Trophoblast cell (in vitro differentiated cells and primary cell): ENCODE measurements around the gene RGL1.

Experiments used
- DNase-seq, 2 donors: peaks; one replicate each; pipeline ENCODE4 v3.0.0-alpha.2; 2016
- H2AFZ ChIP-seq: 2 replicates; pipeline ENCODE4 v1.6.1; 2013; ENCODE audit warnings: low read length, moderate library complexity, mild to moderate bottlenecking; ENCODE audit not compliant: insufficient read depth, poor library complexity
- H2AK5ac ChIP-seq: 2 replicates; pipeline ENCODE4 v1.6.1; 2013; ENCODE audit warnings: mild to moderate bottlenecking, low read length
- H2BK120ac ChIP-seq: 2 replicates; pipeline ENCODE4 v1.6.1; 2013; ENCODE audit warnings: low read length, mild to moderate bottlenecking, moderate library complexity; ENCODE audit not compliant: insufficient read depth, poor library complexity
- H2BK12ac ChIP-seq: 2 replicates; pipeline ENCODE4 v1.6.1; 2013; ENCODE audit warnings: mild to moderate bottlenecking, low read length, moderate library complexity
- H2BK5ac ChIP-seq: 2 replicates; pipeline ENCODE4 v1.6.1; 2013; ENCODE audit warnings: low read length, low read depth, moderate library complexity, mild to moderate bottlenecking; ENCODE audit not compliant: poor library complexity
- H3K14ac ChIP-seq: 2 replicates; pipeline ENCODE4 v1.6.1; 2013; ENCODE audit warnings: mild to moderate bottlenecking, low read length
- H3K18ac ChIP-seq: 2 replicates; pipeline ENCODE4 v1.6.1; 2013; ENCODE audit warnings: mild to moderate bottlenecking, low read length
- H3K23ac ChIP-seq: 2 replicates; pipeline ENCODE4 v1.6.1; 2013; ENCODE audit warnings: low read length
- H3K27ac ChIP-seq: 2 replicates; pipeline ENCODE4 v1.5.1; 2013; ENCODE audit warnings: low read depth, mild to moderate bottlenecking, inconsistent platforms, low read length, moderate library complexity
- H3K27me3 ChIP-seq: 2 replicates; pipeline ENCODE4 v1.6.1; 2013; ENCODE audit warnings: inconsistent platforms, mild to moderate bottlenecking, low read length, moderate library complexity; ENCODE audit not compliant: insufficient read depth
- H3K36me3 ChIP-seq, 2 experiments: 1 replicate in 1 of 2; 2 replicates in 1 of 2; pipeline ENCODE4 v1.6.1; 2013; ENCODE audit warnings: low read length in 2 of 2, mild to moderate bottlenecking in 2 of 2, moderate library complexity in 1 of 2; ENCODE audit not compliant: insufficient read depth in 2 of 2, control insufficient read depth in 1 of 2
- H3K4ac ChIP-seq: 2 replicates; pipeline ENCODE4 v1.6.1; 2013; ENCODE audit warnings: low read depth, mild to moderate bottlenecking, low read length, moderate library complexity
- H3K4me1 ChIP-seq, 2 experiments: 1 replicate in 1 of 2; 2 replicates in 1 of 2; pipeline ENCODE4 v1.6.1; 2013; ENCODE audit warnings: low read length in 2 of 2, mild to moderate bottlenecking in 2 of 2, moderate library complexity in 1 of 2; ENCODE audit not compliant: insufficient read depth in 2 of 2, control insufficient read depth in 1 of 2
- H3K4me2 ChIP-seq: 2 replicates; pipeline ENCODE4 v1.6.1; 2013; ENCODE audit warnings: inconsistent platforms, mild to moderate bottlenecking, low read length, moderate library complexity
- H3K4me3 ChIP-seq: 2 replicates; pipeline ENCODE4 v1.5.1; 2013; ENCODE audit warnings: mild to moderate bottlenecking, low read depth, low read length, inconsistent platforms
- H3K79me1 ChIP-seq: one replicate; pipeline ENCODE4 v1.6.1; 2013; ENCODE audit warnings: low read length
- H3K79me2 ChIP-seq: 2 replicates; pipeline ENCODE4 v1.6.1; 2013; ENCODE audit warnings: low read length, mild to moderate bottlenecking; ENCODE audit not compliant: control insufficient read depth, insufficient read depth, poor library complexity
- H3K9ac ChIP-seq: 2 replicates; pipeline ENCODE4 v1.6.1; 2013; ENCODE audit warnings: mild to moderate bottlenecking, low read length
- H3K9me3 ChIP-seq: 2 replicates; pipeline ENCODE4 v1.6.1; 2013; ENCODE audit warnings: low read depth, mild to moderate bottlenecking, control low read depth, inconsistent platforms, low read length; ENCODE audit not compliant: insufficient read depth
- H4K12ac ChIP-seq: 2 replicates; pipeline ENCODE4 v1.6.1; 2013; ENCODE audit warnings: low read depth, mild to moderate bottlenecking, low read length, moderate library complexity
- H4K8ac ChIP-seq: 2 replicates; pipeline ENCODE4 v1.6.1; 2013; ENCODE audit warnings: low read depth, mild to moderate bottlenecking, low read length, moderate library complexity
- H4K91ac ChIP-seq: one replicate; pipeline ENCODE4 v1.6.1; 2013; ENCODE audit warnings: low read depth, mild to moderate bottlenecking, low read length, moderate library complexity
- WGBS: extraction: QIAGEN DNeasy Blood & Tissue Kit; methylation state at CpG from one replicate; pipeline ENCODE4 v1.1.7; 2013; ENCODE audit warnings: missing lambda C conversion rate; ENCODE audit not compliant: insufficient read length, insufficient coverage; ENCODE audit errors: extremely low coverage; 5-methylcytosine and 5-hydroxymethylcytosine counted together

The RGL1 gene

GRCh38 chr1:183910845-183911244 is 105.9 kb downstream of the RGL1 start:
- no CpG with 5 or more reads among the region's 4 CpGs for WGBS

GRCh38 chr1:183911285-183911684 is 106.4 kb downstream of the RGL1 start:
- H3K4me3 ChIP-seq, result no peak overlapping the region
- no peaks in the 10 kb centered on the region for H3K27me3 ChIP-seq
- H2BK120ac ChIP-seq, result no peak overlapping the region
- H3K9ac ChIP-seq, result no peak overlapping the region
- no peak overlapping the region for H3K14ac ChIP-seq
- no peaks in the 10 kb centered on the region for H3K79me2 ChIP-seq
- H3K4me2 ChIP-seq, result no peak overlapping the region
- no peak overlapping the region for H2AK5ac ChIP-seq
- H2BK5ac ChIP-seq, result no peak overlapping the region
- H3K18ac ChIP-seq, result no peak overlapping the region
- H3K9me3 ChIP-seq, result peaks cover 2% of the 10 kb centered on the region
- no CpG with 5 or more reads among the region's 2 CpGs for WGBS
- H3K36me3 ChIP-seq, result peaks cover 3 to 13% of the 10 kb centered on the region in 2 experiments
- no peak overlapping the region for H3K23ac ChIP-seq
- no peak overlapping the region for H3K4ac ChIP-seq
- no peaks in the 10 kb centered on the region for H3K79me1 ChIP-seq
- no peak overlapping the region for H3K27ac ChIP-seq
- no peak overlapping the region for H4K12ac ChIP-seq
- DNase-seq, result no peak
- H4K8ac ChIP-seq, result no peak overlapping the region
- no peak overlapping the region for H2BK12ac ChIP-seq
- H3K4me1 ChIP-seq, result no peaks in the 10 kb centered on the region
- H2AFZ ChIP-seq, result no peak overlapping the region
- H4K91ac ChIP-seq, result no peak overlapping the region

More at GRCh38 chr1:183910845-183911244, 105.9 kb downstream of the RGL1 start:
- Histone ChIP-seq H3K4me1 (no peaks in the 10 kb centered on the region), H2AK5ac (no peak overlapping the region), H3K79me2 (no peaks in the 10 kb centered on the region), H2AFZ (no peak overlapping the region), H3K4me2 (no peak overlapping the region), H3K27ac (no peak overlapping the region), H3K23ac (no peak overlapping the region), H3K14ac (no peak overlapping the region), H3K79me1 (no peaks in the 10 kb centered on the region), H3K9ac (no peak overlapping the region), H2BK5ac (no peak overlapping the region), H2BK12ac (no peak overlapping the region), H4K8ac (no peak overlapping the region), H3K9me3 (peaks cover 2% of the 10 kb centered on the region), H3K4ac (no peak overlapping the region), H2BK120ac (no peak overlapping the region), H4K12ac (no peak overlapping the region), H3K36me3 (peaks cover 3 to 13% of the 10 kb centered on the region in 2 experiments), H3K4me3 (no peak overlapping the region), H4K91ac (no peak overlapping the region), H3K18ac (no peak overlapping the region), H3K27me3 (no peaks in the 10 kb centered on the region)
- DNase-seq, result no peak

GRCh38 chr1:183912265-183912886 is 107.5 kb downstream of the RGL1 start:
- no peak overlapping the region for H2BK5ac ChIP-seq
- no peak overlapping the region for H3K9ac ChIP-seq
- no peaks in the 10 kb centered on the region for H3K79me1 ChIP-seq
- H3K4ac ChIP-seq, result no peak overlapping the region
- H4K8ac ChIP-seq, result no peak overlapping the region
- H3K36me3 ChIP-seq, result peaks cover 3 to 15% of the 10 kb centered on the region in 2 experiments
- peaks cover 2% of the 10 kb centered on the region for H3K9me3 ChIP-seq
- no peak overlapping the region for H2AFZ ChIP-seq
- no peak overlapping the region for H3K27ac ChIP-seq
- H4K91ac ChIP-seq, result no peak overlapping the region
- H3K27me3 ChIP-seq, result no peaks in the 10 kb centered on the region
- DNase-seq, result no peak
- no peak overlapping the region for H3K14ac ChIP-seq
- no peak overlapping the region for H2AK5ac ChIP-seq
- H2BK120ac ChIP-seq, result no peak overlapping the region
- H3K4me3 ChIP-seq, result no peak overlapping the region
- no peak overlapping the region for H4K12ac ChIP-seq
- no CpG with 5 or more reads among the region's 5 CpGs for WGBS
- H3K4me1 ChIP-seq, result no peaks in the 10 kb centered on the region
- no peak overlapping the region for H3K18ac ChIP-seq
- no peaks in the 10 kb centered on the region for H3K79me2 ChIP-seq
- no peak overlapping the region for H3K4me2 ChIP-seq
- no peak overlapping the region for H3K23ac ChIP-seq
- no peak overlapping the region for H2BK12ac ChIP-seq

GRCh38 chr1:183913567-183913993 is 108.7 kb downstream of the RGL1 start:
- H2BK120ac ChIP-seq, result no peak overlapping the region
- H2AK5ac ChIP-seq, result no peak overlapping the region
- H4K8ac ChIP-seq, result no peak overlapping the region
- H3K9me3 ChIP-seq, result peaks cover 2% of the 10 kb centered on the region
- no peak overlapping the region for H3K18ac ChIP-seq
- peaks cover 2 to 7% of the 10 kb centered on the region in 2 experiments for H3K36me3 ChIP-seq
- no peak overlapping the region for H3K4ac ChIP-seq
- H3K23ac ChIP-seq, result no peak overlapping the region
- no peaks in the 10 kb centered on the region for H3K4me1 ChIP-seq
- no peaks in the 10 kb centered on the region for H3K79me2 ChIP-seq
- H3K4me3 ChIP-seq, result no peak overlapping the region
- H3K9ac ChIP-seq, result no peak overlapping the region
- no peak overlapping the region for H4K12ac ChIP-seq
- no peak overlapping the region for H3K27ac ChIP-seq
- no peak for DNase-seq
- no CpG with 5 or more reads among the region's 3 CpGs for WGBS
- no peak overlapping the region for H2AFZ ChIP-seq
- H2BK5ac ChIP-seq, result no peak overlapping the region
- H3K27me3 ChIP-seq, result no peaks in the 10 kb centered on the region
- no peak overlapping the region for H4K91ac ChIP-seq
- no peak overlapping the region for H3K4me2 ChIP-seq
- no peaks in the 10 kb centered on the region for H3K79me1 ChIP-seq
- H3K14ac ChIP-seq, result no peak overlapping the region
- H2BK12ac ChIP-seq, result no peak overlapping the region
